DOHH2 (cell line): ENCODE measurements around the gene TEDC2.

Source experiments
- EZH2phosphoT487 ChIP-seq: fragments of 200-600 bp; sonication (generic); IDR thresholded peaks from 2 replicates; pipeline ENCODE4 v1.6.1; 2017; ENCODE audit warnings: borderline replicate concordance, mild to moderate bottlenecking, antibody characterized with exemption, low read length, moderate library complexity, mixed read lengths
- TF ChIP-seq, protein P1 (sequence below): fragments of 200-600 bp; sonication (generic); IDR thresholded peaks from one replicate; pipeline ENCODE4 v1.5.1; 2014; ENCODE audit warnings: antibody characterized with exemption, mild to moderate bottlenecking, low read depth, low read length; ENCODE audit not compliant: poor library complexity, severe bottlenecking

DNA sequence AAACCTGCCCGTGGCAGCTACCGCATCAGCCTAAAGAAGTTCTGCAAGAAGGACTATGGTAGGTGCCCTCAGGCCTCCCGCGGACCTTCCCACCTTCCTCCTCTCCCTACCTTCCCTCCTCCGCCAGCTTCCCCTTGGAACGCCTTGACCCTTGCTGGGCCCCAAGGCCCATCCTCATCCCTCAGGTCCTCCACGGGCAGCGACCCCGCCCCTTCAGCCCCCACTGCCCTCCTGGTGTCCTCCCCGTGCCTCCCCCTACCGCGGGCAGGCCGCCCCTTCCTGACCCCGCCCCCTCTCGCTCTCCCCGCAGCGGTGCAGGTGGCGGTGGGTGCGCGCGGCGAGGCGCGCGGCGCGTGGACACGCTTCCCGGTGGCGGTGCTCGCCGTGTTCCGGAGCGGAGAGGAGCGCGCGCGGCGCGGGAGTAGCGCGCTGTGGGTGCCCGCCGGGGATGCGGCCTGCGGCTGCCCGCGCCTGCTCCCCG lies 13.6 kb downstream of the TEDC2 start:
- TF ChIP-seq, protein P1, sequence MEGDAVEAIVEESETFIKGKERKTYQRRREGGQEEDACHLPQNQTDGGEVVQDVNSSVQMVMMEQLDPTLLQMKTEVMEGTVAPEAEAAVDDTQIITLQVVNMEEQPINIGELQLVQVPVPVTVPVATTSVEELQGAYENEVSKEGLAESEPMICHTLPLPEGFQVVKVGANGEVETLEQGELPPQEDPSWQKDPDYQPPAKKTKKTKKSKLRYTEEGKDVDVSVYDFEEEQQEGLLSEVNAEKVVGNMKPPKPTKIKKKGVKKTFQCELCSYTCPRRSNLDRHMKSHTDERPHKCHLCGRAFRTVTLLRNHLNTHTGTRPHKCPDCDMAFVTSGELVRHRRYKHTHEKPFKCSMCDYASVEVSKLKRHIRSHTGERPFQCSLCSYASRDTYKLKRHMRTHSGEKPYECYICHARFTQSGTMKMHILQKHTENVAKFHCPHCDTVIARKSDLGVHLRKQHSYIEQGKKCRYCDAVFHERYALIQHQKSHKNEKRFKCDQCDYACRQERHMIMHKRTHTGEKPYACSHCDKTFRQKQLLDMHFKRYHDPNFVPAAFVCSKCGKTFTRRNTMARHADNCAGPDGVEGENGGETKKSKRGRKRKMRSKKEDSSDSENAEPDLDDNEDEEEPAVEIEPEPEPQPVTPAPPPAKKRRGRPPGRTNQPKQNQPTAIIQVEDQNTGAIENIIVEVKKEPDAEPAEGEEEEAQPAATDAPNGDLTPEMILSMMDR, result no peak
- no peak for TF ChIP-seq EZH2phosphoT487
